GM18951 (cell line): ENCODE data around the gene FAM240B.

Experiments used
- POLR2A ChIP-seq: IDR thresholded peaks from 4 replicates; pipeline ENCODE4 v1.6.1; 2011; ENCODE audit warnings: mild to moderate bottlenecking; ENCODE audit not compliant: insufficient read length, insufficient read depth; ENCODE audit errors: extremely low read depth
- in situ Hi-C: fragments of 300-500 bp; cut with MboI; formaldehyde crosslinking; loops from one replicate; pipeline ENCODE4 v1.12.0; 2022; ENCODE audit warnings: low sequenced_read_pairs, mixed read lengths, inconsistent platforms; ENCODE audit not compliant: unreplicated experiment

The FAM240B gene

GRCh38 chr9:38649731-38650363 lies 70.1 kb downstream of the FAM240B start:
- in situ Hi-C loops: no loop called here
- no peak for TF ChIP-seq POLR2A

- no peak for TF ChIP-seq POLR2A
- in situ Hi-C loops: no loop called here
Observed at GRCh38 chr9:38644601-38645000, 75.3 kb downstream of the FAM240B start.
